AG08395 (cell line): ENCODE results near the gene SLC35F1.
"Not testable (repeated sequence)": the region's sequence is repeated elsewhere in the genome, so short reads cannot be mapped to it uniquely, and the experiment has no call there.

Source experiments
- DNase-seq: peaks from one replicate; pipeline ENCODE4 v3.0.0; 2012; ENCODE audit warnings: mixed read lengths, low spot score

The SLC35F1 gene

DNA sequence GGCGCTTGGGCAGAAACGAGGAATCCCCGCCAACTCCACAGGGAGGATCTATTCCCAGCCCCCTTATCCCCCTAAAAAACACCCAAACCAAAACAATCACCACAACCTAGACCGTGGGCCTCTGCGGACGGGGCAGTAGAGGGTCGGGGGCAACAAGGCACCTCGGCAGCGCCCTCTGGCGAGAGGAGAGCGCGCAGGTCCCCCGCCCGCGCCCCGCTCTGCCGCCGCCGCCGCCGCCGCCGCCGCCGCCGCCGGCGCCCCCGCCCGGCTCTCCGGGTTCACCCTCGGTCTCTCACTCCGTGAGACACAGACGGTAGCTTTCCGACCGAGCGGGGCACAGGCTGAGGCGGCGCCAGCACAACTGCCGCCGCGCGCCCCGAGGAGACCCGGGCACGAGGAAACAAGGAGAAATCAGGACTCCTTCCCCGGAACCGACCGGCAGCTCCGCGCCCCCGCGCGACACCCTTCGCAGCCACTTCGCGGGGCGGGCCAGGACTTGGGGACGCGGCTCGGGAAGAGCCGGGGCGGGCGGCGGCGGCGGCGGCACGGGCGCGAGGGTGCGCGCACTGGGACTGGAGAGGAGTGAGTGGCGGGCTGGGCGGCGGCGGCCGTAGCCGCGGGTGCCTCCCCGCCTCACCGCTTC lies at the start of gene SLC35F1:
Gene SLC35F1, plus strand, starts transcription at position 307 of the 643 bp plus-strand sequence.
- DNase-seq, result no peak

DNA sequence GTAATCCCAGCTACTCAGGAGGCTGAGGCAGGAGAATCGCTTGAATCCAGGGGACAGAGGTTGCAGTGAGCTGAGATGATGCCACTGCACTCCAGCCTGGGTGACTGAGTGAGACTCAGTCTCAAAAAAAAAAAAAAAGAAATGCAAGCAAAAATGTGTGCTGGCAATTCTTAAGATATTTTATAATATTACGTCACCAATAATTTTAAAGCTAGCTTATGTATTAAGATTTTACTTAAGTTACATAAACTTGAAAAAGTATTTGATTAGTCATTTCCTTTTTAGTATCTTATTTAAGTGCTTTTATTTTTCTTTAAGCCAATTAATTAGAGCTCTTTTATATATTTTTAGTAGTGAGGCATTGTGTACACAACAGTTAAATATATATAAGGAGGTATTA lies 48.5 kb upstream of the SLC35F1 start:
- not testable (repeated sequence) for DNase-seq

DNA sequence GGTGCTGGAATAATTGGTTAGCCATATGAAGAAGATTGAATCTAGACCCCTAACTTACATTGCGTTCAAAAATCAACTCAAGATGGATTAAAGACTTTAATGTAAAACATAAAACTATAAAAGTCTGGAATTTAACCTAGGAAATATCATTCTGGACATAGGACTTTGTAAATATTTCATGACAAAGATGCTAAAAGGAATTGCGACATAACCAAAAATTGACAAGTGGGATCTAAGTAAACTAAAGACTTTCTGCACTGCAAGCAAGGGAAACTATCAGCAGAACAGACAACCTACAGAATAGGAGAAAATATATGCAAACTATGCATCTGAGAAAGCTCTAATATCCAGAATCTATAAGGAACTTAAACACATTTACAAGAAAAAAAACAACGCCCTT lies 45.5 kb upstream of the SLC35F1 start:
- no peak for DNase-seq

DNA sequence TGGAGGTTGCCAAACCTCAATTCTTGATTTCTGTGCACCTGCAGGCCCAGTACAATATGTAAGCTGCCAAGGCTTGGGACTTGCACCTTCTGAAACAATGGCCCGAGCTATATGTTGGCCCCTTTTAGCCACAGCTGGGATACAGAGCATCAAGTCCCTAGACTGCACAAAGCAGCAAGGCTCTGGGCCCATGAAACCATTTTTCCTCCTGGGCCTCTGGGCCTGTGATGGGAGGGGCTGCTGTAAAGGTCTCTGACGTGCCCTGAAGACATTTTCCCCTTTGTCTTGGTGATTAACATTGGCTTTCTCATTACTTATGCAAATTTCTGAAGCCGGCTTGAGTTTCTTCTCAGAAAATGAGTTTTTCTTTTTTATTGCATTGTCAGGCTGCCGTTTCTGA lies 40.5 kb upstream of the SLC35F1 start:
- DNase-seq, result no peak

DNA sequence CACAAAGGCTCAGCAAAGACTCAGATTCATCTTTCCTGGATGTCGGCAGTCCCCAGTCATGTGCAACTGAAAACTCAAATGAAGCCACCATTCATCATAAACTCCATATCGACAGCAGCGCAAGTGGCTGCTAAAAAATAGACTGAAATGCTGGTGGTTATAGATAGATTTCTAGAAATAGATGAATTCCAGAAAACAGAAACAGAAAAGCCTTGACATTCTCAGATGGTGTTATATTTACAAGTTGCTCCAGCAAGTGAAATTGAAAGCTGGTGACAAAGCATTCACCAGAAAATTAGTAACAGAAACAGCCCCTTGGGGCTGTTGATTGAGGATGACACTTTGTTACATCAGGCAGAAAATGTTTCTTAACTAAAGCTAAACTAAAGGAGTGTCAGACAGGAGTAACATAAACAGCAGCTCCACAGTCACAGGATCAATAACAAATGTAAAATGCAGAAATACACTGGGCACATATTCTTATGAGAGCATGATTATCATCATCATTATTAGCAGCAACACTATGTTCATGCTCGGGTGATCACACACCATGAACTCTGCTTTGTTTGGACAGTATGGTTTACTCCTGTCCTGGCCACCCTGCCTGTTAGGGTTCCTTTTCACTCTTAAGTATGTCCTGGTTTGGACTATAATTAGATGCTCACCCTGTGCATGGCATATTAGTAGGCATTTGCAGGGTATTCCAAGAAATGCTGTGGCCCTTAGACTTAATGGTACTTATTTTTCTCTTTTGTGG lies 36.4 kb upstream of the SLC35F1 start:
- no peak for DNase-seq

DNA sequence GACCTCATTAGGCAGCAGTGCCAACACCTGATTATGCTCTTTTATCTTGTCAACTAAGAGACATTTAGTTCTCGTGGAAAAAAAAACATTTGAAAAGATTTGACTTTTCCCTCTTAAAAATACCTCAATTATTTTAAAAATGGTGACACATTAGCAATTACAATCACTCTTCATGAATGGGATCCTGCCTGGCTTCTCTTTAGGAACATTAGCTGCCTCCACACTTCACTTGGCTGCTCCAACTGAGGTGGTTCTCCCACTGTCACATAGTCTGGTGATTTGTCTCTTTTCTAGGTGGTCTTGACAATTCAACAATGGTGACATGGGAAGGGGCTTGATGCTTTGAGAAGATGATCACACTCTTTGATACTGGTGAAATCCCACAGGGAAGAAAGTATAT lies 26.2 kb upstream of the SLC35F1 start:
- DNase-seq, result no peak

DNA sequence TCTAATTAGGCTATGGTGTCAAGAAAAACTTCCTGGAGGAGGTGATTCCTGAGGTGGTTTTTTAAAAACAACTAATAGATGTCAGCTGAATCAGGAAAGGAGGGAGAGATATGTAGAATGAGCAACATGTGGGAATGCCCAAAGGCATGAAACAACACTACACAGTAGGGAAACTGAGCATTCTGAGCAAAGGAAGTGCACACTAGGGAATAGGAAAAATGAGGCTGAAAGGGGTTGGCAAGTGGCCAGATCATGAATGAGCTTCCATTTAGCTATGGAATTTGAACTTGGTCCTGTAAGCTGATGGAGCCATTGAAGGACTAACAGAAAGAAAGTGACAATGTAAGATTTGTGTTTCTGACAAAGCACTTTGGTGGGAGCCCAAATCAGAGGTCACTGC lies 16.9 kb upstream of the SLC35F1 start:
- DNase-seq, result no peak

DNA sequence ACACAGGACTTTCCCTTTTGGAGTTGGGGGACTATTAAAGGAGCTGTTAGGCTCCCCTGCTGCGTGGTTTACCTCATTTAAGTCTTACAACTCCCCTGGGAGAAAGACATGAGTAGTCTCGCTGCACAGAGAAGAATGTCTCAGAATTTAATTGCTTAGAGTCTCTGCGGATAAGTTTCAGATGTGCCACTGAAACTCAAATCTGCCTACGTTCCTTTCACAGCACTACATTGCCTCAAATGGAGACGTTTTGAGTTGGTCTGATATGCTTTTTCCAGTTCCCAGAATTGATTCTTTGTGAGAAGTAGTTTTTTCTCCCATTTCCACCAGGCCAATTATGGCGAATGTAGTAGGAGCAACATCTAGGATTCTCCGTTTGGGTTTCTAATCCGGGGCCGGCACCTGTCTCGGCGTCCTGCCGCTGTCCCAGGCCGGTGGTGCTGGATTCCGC lies 532 bp upstream of the SLC35F1 start:
- peak; percentile 39 for DNase-seq

DNA sequence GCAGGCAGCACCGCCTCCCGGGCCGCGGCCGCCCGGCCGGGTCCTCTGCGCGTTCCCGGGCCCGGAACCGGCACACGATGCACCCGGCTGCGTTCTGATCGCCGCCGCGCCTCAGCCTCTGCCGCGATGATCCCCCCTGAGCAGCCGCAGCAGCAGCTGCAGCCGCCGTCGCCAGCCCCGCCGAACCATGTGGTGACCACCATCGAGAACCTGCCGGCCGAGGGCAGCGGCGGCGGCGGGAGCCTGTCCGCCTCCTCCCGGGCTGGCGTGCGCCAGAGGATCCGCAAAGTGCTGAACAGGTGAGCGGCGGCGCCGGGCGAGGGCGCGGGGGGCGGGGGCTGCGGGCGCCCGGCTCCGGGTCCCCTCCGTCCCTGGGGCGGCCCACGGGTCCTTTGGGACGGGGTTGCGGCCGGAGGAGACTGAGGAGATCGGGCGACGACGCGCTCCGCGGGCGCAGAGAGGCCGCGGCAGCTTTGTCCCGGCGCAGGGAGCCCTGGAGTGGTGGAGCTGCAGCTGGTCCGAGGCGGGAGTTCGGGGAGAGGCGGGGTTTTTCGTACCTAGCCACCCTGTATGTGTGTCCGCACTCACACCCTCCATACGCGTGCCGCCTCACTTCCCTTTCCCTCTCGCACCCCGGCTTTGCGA lies 659 bp downstream of the SLC35F1 start:
- no peak for DNase-seq

DNA sequence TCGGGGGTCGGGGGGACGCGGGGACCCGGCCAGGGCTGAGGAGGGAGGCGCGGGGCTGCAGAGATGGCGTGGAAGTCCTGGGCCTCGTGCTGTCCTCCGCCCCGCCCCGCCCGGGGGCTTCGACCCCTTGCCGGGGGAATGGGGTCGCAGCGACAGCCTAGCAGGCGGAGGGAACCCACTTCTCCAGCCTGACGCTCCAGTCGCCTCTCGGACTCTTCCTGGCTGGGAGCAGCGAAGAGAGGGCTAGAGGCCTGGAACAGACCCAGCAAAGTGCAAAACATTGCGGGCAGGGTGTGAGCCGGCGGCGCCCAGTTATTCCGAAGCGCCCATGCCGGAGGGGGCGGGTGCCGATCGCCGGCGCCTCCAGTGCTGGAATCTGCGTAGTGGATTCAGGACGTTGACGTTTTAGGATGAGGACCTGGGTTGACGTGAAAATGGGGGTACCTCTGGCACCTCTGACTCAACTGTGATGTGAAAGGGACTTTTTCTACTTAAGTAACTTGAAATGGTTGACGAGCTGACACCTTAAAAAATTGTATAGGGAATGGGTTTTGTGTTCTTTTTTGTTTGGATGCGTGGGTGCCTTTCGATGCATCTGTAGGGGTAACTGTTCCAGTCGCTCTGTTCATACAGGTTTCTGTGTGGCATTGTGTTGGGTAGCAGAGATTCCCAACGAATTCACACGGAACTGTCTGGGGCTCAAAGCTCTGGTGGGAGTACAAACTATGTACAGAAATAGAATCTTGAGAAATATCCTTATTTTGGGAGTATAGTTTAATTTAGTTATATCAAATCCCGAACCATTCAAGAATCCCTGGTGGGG lies 1.4 kb downstream of the SLC35F1 start:
- DNase-seq, result no peak

DNA sequence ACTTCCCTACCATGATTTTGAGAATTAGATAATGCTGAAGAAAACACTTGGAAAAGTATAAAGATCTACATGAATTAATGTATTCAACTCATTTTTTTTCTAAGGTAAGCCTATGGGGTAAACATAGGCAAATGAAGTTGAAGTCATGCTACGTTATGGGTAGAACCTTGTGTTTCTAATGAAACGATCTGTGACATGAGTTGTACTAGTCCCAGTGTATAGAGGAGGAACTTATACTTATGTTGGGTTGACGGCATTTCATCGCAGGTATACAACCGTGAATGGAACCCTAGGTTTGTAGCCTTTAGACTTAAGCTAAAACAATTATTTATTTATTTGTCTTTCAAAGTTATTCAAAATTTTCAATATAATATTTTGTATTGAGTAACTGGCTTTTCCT lies 2.6 kb downstream of the SLC35F1 start:
- DNase-seq, result no peak

DNA sequence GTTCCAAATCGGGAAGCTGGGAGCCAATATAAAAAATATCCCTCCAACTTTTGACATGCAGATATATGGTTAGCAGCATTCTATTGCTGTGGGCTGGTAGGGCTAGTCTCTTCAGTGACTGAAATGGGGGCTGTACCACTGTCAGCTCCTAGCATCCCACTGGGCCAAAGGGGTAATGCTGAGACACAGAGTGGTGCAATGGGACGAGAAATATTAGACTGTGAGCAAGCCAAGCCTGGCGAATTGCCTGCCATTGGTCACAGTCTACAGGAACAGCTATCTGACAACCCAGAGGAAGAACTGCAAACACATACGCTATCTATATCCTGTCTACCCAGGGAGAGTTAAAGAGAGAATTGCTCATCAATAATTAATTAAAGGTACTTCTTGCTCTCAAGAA lies 3.5 kb downstream of the SLC35F1 start:
- no peak for DNase-seq

DNA sequence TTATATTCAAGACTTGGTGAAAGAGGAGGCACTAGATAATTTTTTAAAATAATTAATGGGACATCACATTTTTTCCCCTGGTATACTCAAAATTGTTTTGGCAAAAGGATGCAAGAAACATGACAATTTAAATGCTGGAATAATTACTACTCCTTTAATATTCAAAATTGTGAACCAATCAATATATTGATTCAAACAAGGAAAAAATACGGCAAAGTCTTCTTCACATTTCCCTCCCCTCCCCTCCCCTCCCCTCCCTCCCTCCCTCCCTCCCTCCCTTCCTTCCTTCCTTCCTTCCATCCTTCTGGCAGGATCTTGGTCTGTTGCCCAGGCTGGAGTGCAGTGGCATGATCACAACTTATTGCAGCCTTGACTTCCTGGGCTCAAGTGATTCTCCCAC lies 4.1 kb downstream of the SLC35F1 start:
- no peak for DNase-seq

DNA sequence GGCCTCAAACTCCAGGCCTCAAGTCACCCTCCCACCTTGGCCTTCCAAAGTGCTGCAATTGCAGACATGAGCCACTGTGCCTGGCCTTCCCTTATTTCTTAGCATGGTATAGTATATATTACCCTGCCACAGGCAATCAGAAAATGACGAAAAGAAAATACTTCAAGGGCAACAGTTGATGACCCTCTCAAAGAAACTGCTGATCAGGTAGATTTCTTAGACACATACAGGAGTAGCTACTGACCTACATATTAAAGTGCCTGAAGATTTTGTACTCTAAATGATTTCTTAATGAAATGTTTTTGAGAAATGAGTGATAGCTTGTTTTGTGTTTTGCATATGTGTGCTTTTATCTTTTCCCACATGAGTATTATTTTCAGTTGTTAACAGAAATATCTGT lies 4.6 kb downstream of the SLC35F1 start:
- no peak for DNase-seq

DNA sequence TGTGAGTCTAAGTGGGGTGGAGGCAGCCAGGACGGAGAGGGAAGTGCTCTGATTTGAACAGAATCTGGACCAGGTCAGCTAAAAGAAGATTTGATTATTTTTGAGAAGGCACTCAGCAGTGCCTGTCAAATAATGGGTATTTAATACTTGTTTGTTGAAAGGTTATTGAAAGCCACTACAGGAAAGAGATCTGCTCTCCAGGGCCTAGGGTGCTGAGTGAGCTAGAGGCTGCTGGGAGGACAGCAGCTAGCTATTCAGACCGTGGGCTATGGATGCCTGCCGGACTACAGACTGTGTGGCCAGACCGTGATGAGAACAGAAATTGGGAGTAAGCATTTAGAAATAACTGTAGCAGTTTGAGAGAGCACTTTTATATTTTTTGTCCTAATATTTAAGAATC lies 8.8 kb downstream of the SLC35F1 start:
- no peak for DNase-seq

DNA sequence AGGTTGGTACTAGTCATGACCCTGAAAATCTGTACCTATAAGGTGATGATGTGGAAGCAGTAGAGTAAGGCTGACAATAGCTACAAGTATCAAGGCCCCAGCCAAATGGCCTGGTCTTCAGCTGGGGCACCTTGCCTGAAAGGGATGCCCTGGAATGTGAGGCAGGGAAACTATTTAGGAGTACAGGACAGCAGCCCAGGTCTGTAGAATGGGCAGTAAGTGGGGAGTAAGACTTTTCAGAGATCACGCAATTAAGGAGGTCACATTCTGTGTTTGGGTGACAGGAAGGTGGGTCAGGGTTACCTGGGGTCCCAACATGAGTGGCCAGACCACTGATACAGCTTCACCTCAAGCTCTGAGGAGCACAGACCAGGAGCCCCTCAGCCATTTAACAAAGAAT lies 9.4 kb downstream of the SLC35F1 start:
- DNase-seq, result no peak

DNA sequence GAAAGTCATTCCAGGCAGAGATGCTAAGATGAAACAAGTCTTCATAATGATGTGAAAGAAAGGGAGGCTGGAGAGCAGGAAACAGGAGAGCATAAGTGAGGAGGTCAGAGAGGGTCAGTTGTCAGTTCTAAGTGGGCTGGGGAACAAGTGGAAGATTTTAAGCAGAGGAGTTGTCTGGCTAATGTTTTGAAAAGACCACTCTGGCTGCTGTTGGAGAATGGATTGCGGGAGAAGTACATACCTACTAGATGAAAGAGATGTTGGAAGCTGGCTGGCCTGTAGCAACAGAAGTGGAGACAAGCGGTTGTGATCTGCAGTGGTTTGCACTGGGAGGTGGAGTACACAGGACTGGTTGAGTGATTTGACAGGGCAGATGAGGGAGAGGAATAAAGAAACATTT lies 10.1 kb downstream of the SLC35F1 start:
- no peak for DNase-seq

DNA sequence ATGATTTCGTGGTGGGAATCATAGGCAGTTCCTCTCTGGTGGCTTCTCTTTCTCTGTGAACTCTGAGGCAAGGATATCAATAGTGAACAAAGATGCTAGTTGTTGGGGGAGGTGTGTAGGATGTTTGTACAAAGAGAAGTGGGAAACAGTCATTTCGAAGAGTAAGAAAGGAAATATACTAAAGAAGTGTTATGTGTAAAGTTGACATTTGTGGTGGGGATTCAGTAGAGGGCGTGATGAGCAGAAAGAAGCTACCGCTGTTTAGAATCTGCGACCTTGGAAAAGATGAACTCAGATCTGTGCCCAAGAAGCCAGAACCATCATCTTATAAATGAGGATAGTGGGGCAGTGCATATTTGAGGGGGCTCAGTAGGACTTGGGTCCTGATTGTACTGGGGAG lies 11.4 kb downstream of the SLC35F1 start:
- no peak for DNase-seq

DNA sequence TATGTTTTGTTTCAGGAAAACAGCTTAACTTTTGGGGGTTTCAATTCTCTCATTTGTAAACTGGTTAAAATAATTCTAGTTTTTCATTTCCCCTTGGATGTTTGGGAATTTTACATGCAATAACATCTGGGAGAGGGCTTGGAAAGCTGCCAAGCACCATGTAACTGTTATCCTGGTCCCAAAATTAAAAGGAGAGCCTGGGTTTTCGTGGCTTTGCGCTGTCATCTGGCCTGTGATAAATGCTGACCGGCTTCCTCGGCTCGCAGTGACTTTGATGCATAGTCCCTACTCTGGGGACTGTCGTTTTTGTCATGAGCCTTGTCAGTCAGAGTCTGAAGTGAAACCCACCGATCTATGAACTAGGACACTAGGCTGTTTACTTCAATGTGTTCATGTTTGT lies 12.2 kb downstream of the SLC35F1 start:
- DNase-seq, result no peak

DNA sequence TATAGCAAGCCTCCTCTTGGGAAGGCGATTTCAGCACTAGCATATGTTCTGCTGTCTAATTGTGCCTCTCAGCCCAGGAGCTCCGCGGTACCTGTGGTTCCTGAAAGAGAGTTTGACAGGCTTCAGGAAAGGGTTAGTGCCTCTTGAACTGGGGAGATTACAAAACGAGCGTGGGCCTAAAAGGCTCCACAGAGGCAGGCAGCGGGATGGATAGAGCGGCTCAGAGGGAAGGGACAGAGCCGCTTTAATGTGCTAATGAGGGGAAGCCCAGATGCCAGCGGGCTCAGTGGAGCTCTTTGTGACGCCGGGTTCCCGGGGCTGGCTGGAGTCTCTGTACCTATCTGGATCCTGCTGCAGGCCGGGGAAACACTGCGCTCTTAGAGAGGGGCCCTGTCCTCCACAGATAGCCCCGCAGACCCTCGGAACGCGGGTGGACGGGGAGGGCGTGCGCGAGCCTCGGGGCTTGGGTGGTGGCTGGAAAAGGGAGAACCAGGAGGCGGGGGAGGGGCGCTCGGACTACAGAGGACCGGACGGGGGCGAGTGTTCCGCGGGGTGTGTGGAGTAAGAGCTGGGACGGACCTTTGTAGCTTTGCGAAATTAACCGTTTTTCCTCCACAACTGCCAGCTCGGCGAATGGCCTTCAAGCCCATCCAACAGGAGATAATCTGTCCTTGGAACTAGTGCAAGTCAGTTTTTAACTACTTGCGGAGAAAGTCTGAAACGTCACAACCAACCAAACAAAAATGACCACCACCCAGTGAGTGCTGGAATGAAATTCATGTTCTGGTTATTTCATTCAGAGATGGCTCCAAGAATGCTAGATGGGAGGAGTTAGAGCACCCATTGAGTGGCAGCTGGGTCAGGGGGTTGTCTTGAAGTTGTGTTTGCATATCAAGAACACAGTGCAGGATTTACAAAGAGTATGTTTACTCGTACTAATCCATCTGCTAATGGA lies 13.0 kb downstream of the SLC35F1 start:
- no peak for DNase-seq

DNA sequence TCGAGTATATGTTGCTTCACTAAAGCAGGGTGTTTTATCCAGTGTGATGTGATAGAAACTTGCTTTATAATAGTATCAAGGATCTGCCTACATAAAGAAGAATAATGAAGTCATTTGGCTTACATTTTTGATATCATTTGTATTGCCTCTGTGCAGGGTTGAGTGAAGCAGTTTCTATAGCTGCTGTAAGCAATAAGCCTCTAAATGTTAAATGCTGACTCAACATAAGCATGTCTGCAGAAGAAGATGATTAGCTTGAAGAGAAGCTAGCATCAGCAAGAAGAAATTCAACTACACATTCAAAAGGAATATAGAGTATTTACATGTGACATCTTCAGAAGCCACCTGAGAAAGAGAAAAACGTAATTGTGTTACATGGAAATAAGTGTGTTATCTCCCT lies 17.6 kb downstream of the SLC35F1 start:
- DNase-seq, result no peak
